ENCODE data around the gene DPP4. TPM values are rescaled to one million over a fixed set of nuclear protein-coding genes. Genes with fewer than 3 reads are reported as not detected.

DPP4 gene
- polyA plus RNA-seq, 1 experiment = 10.3 TPM

DNA sequence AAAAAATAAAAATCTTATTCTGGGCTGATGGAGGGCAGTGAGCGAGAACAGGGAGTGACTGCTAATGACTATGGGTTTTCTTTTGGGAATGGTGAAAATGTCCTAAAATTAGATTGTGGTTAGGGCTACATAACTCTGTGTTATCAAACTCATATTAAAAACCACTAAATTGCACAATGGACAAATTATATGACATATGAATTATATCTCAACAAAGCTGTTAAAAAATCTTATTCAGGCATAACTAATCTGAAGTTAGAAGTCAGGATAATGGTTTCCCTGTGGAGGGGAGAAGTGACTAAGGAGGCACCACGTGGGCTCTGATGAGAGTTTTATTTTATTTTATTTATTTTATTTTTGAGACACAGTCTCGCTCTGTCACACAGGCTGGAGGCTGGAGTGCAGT is 32.1 kb upstream of the DPP4 start:
- H3K36me3 ChIP-seq (ENCODE audit: control insufficient read depth, insufficient read depth, low read length) = no peaks in the 10 kb centered on the region
- no peak for DNase-seq (ENCODE audit: low read depth)

GRCh38 chr2:162103443-162104009 is 29.5 kb upstream of the DPP4 start:
- TF ChIP-seq, protein P1, sequence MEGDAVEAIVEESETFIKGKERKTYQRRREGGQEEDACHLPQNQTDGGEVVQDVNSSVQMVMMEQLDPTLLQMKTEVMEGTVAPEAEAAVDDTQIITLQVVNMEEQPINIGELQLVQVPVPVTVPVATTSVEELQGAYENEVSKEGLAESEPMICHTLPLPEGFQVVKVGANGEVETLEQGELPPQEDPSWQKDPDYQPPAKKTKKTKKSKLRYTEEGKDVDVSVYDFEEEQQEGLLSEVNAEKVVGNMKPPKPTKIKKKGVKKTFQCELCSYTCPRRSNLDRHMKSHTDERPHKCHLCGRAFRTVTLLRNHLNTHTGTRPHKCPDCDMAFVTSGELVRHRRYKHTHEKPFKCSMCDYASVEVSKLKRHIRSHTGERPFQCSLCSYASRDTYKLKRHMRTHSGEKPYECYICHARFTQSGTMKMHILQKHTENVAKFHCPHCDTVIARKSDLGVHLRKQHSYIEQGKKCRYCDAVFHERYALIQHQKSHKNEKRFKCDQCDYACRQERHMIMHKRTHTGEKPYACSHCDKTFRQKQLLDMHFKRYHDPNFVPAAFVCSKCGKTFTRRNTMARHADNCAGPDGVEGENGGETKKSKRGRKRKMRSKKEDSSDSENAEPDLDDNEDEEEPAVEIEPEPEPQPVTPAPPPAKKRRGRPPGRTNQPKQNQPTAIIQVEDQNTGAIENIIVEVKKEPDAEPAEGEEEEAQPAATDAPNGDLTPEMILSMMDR (IDR thresholded peaks at IDR 0.05; ENCODE audit: insufficient read depth, low read depth, low read length) = no peak
- ChIA-PET POLR2A (no interaction called here), CTCF (interaction anchor here (0.7 kb wide), 1 partner anchor 853 kb away, joined by 3 read pairs; no protein-coding TSS in a partner anchor)
- no peak overlapping the region for H3K4me3 ChIP-seq (ENCODE audit: low read depth, low read length)
- H3K27me3 ChIP-seq (ENCODE audit: control insufficient read depth, insufficient read depth, low read length) = no peaks in the 10 kb centered on the region
- no peaks in the 10 kb centered on the region for H3K36me3 ChIP-seq (ENCODE audit: control insufficient read depth, insufficient read depth, low read length)
- no peak for DNase-seq (ENCODE audit: low read depth)

More for the DNA sequence above, 32.1 kb upstream of the DPP4 start:
- TF ChIP-seq, protein P1 (IDR thresholded peaks at IDR 0.05; ENCODE audit: insufficient read depth, low read depth, low read length) = no peak
- no peaks in the 10 kb centered on the region for H3K27me3 ChIP-seq (ENCODE audit: control insufficient read depth, insufficient read depth, low read length)
- H3K4me3 ChIP-seq (ENCODE audit: low read depth, low read length) = no peak overlapping the region
- POLR2A ChIA-PET = no interaction called here
- CTCF ChIA-PET = interaction anchor here (0.9 to 1.3 kb wide), 2 partner anchors 16 to 98 kb away, joined by 4 read pairs; no protein-coding TSS in a partner anchor

DNA sequence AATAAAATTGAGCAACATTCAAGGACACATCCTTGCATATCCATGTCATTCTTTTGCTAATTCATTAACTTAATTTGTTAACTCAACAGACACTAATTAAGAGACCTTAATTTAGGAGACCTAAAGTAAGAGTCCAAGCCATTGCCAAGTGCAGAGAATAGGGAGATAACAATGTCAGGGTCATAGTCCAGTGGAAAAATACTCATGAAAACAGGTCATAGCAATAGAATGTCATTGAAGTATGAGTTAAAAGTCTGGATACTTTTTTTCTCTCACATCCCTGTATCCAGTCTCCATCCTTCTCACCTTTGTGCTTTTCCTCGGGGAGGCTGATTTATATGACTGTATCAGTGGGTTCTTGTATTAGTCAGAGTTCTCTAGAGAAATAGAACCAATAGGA is 26.6 kb upstream of the DPP4 start:
- TF ChIP-seq, protein P1 (IDR thresholded peaks at IDR 0.05; ENCODE audit: insufficient read depth, low read depth, low read length) = no peak
- ChIA-PET POLR2A (no interaction called here), CTCF (no interaction called here)
- H3K4me3 ChIP-seq (ENCODE audit: low read depth, low read length) = no peak overlapping the region
- no peaks in the 10 kb centered on the region for H3K27me3 ChIP-seq (ENCODE audit: control insufficient read depth, insufficient read depth, low read length)
- no peaks in the 10 kb centered on the region for H3K36me3 ChIP-seq (ENCODE audit: control insufficient read depth, insufficient read depth, low read length)
- no peak for DNase-seq (ENCODE audit: low read depth)

DNA sequence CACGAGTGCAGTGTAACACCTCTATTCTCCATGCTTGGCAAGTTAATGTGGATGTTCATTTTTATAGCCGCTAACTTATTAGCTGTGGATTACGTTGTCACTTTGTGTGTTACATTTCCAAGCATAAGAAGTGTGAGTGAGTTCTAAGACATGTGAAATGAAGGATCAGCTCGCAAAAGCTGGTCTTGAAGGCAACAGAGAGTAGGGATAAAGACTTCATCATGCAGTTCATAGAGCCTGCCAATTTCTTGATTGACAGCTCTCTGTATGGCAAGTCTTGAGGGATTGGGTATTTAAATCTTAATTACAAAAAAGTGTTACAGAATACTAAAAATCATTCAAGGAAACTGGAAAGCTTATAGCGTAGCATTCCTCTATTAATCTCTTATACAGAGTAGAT is 25.8 kb upstream of the DPP4 start:
- CTCF ChIA-PET = no interaction called here
- POLR2A ChIA-PET = no interaction called here

GRCh38 chr2:162092658-162093556 is 18.9 kb upstream of the DPP4 start:
- no peaks in the 10 kb centered on the region for H3K36me3 ChIP-seq (ENCODE audit: control insufficient read depth, insufficient read depth, low read length)
- CTCF ChIA-PET = interaction anchor here (0.6 to 1.8 kb wide), 5 partner anchors 18 to 146 kb away, joined by 3 to 4 read pairs (median 3); no protein-coding TSS in a partner anchor
- no peak overlapping the region for H3K4me3 ChIP-seq (ENCODE audit: low read depth, low read length)
- peak; percentile 99 for DNase-seq (ENCODE audit: low read depth)
- no peaks in the 10 kb centered on the region for H3K27me3 ChIP-seq (ENCODE audit: control insufficient read depth, insufficient read depth, low read length)
- TF ChIP-seq, protein P1 (IDR thresholded peaks at IDR 0.05; ENCODE audit: insufficient read depth, low read depth, low read length) = no peak
- POLR2A ChIA-PET = no interaction called here

More for the DNA sequence above, 25.8 kb upstream of the DPP4 start:
- no peaks in the 10 kb centered on the region for H3K27me3 ChIP-seq (ENCODE audit: control insufficient read depth, insufficient read depth, low read length)
- TF ChIP-seq, protein P1 (IDR thresholded peaks at IDR 0.05; ENCODE audit: insufficient read depth, low read depth, low read length) = no peak
- no peak overlapping the region for H3K4me3 ChIP-seq (ENCODE audit: low read depth, low read length)
- no peaks in the 10 kb centered on the region for H3K36me3 ChIP-seq (ENCODE audit: control insufficient read depth, insufficient read depth, low read length)
- DNase-seq (ENCODE audit: low read depth) = no peak
